ENCODE measurements around the gene DDIAS. TPM values are rescaled to one million over a fixed set of nuclear protein-coding genes. Genes with fewer than 3 reads are reported as not detected.
"Not testable (repeated sequence)": the region's sequence is repeated elsewhere in the genome, so short reads cannot be mapped to it uniquely, and the experiment has no call there.

DDIAS gene
- total and polyA plus RNA-seq, 11 donors, result 0.08 to 3.5 (median 0.58) TPM; not detected in 1

- DNase-seq (no peak), ATAC-seq (no peak)
- no peak overlapping the region for H3K27ac ChIP-seq
- no peaks in the 10 kb centered on the region for H3K27me3 ChIP-seq
- no peaks in the 10 kb centered on the region for H3K36me3 ChIP-seq
- intact Hi-C loops (cut with DNase I), result no loop called here
- no peak overlapping the region for H3K4me3 ChIP-seq
- no peak for TF ChIP-seq POLR2A (IDR thresholded peaks at IDR 0.05)
- TF ChIP-seq CTCF (IDR thresholded peaks at IDR 0.05), result no peak
- H3K4me1 ChIP-seq, result no peaks in the 10 kb centered on the region
- peaks cover 0 to 17% (median 0%) of the 10 kb centered on the region in 12 donors for H3K9me3 ChIP-seq
Observed at GRCh38 chr11:82949352-82949751, 47.8 kb downstream of the DDIAS start.

DNA sequence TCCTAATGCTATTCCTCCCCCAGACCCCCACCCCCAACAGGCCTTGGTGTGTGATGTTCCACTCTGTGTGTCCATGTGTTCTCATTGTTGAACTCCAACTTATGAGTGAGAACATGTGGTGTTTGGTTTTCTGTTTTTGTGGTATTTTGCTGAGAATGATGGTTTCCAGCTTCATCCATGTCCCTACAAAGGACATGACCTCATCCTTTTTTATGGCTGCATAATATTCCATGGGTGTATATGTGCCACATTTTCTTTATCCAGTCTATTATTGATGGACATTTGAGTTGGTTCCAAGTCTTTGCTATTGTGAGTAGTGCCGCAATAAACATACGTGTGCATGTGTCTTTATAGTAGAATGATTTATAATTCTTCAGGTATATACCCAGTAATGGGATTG lies 49.0 kb downstream of the DDIAS start:
- H3K36me3 ChIP-seq; H3K4me1 ChIP-seq; ATAC-seq; intact Hi-C loops (cut with DNase I); H3K4me3 ChIP-seq; DNase-seq; H3K27ac ChIP-seq; H3K27me3 ChIP-seq: not testable (repeated sequence)
- peaks cover 0 to 17% (median 0%) of the 10 kb centered on the region in 12 donors for H3K9me3 ChIP-seq
- 95 to 98% (median 96%) methylated on average over 2 of the region's 2 CpGs for WGBS, 4 donors

GRCh38 chr11:82955736-82956453 lies 54.4 kb downstream of the DDIAS start:
- WGBS, 4 donors, result 52 to 63% (median 60%) methylated on average over 6 to 9 of the region's 9 CpGs
- DNase-seq, result peak in 2 of 5 donors; percentile 25 to 65
- not testable (repeated sequence) for H3K27ac ChIP-seq

DNA sequence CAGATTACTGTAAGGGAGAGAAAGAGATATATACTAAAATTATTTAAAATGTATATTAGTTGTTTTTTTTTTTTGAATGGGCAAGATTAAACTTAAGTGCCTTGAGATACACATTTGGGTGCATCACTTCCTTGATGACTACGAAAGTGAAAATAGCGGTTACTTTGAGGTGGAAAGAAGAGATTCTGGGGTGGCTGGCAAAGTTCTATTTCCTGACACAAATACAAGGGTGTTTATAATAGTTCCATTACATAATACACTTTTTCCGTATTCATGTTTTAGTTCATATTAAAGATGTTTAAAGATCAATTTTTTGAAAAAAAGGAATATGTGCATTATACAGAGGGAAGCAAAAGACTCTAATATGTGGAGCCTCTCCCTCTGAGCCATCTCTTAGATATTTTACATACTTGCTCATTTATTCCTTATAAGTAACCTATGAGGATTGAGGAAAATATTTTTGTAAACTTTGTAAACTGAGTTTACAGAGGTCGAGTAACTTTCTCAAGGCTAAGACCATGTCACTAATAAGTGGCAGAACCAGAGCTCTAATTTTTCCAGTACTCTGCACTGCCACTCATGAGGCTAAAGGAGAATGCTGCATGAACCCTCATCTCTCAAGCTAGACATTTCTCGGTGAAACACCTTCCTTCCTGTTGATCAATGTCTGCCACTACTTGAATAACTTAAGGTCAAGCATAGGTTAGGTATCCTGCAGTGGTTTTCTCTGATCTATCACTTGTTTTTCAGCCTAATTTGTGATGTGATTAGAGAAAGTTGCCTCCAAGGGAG lies 58.6 kb downstream of the DDIAS start:
- DNase-seq (no peak), ATAC-seq (no peak)
- 61 to 69% (median 65%) methylated on average over 5 of the region's 5 CpGs for WGBS, 4 donors
- H3K4me3 ChIP-seq, result no peak overlapping the region
- peak overlapping the region in 1 of 12 donors; percentile 54 for H3K27ac ChIP-seq
- TF ChIP-seq POLR2A (IDR thresholded peaks at IDR 0.05), result no peak
- no peak for TF ChIP-seq CTCF (IDR thresholded peaks at IDR 0.05)
- intact Hi-C loops (cut with DNase I), result no loop called here
- H3K9me3 ChIP-seq, result peaks cover 0 to 4% (median 0%) of the 10 kb centered on the region in 12 donors
- H3K36me3 ChIP-seq, result no peaks in the 10 kb centered on the region
- peaks cover 0 to 3% (median 0%) of the 10 kb centered on the region in 12 donors for H3K4me1 ChIP-seq
- no peaks in the 10 kb centered on the region for H3K27me3 ChIP-seq

More at GRCh38 chr11:82955736-82956453, 54.4 kb downstream of the DDIAS start:
- peaks cover 0 to 14% (median 0%) of the 10 kb centered on the region in 12 donors for H3K9me3 ChIP-seq
- ATAC-seq; H3K27me3 ChIP-seq; H3K4me3 ChIP-seq; intact Hi-C loops (cut with DNase I); H3K36me3 ChIP-seq; H3K4me1 ChIP-seq: not testable (repeated sequence)

DNA sequence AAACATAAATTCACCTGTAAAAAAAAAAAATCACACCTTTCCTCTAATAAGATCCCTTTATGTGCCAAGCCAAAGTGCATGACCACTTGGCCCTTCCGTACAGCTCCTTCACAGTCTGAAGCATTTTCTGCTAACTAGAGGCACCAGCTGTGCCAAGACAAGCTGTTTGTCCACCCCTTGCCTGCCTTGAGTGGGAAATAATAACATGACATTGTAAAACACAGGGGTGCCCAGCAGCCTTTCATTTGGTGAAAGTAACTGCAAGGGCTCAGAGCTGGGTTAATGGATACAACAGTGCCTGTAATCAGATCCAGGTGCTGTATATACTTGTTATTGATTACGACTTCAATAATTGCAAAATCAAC lies 59.2 kb downstream of the DDIAS start:
- peaks cover 0 to 3% (median 0%) of the 10 kb centered on the region in 12 donors for H3K4me1 ChIP-seq
- DNase-seq (no peak), ATAC-seq (no peak)
- H3K36me3 ChIP-seq, result no peaks in the 10 kb centered on the region
- H3K9me3 ChIP-seq, result peaks cover 0 to 4% (median 0%) of the 10 kb centered on the region in 12 donors
- peak overlapping the region in 1 of 12 donors; percentile 54 for H3K27ac ChIP-seq
- no peak for TF ChIP-seq CTCF (IDR thresholded peaks at IDR 0.05)
- no peak for TF ChIP-seq POLR2A (IDR thresholded peaks at IDR 0.05)
- 79 to 90% (median 84%) methylated on average over 2 of the region's 2 CpGs for WGBS, 4 donors
- no peak overlapping the region for H3K4me3 ChIP-seq
- H3K27me3 ChIP-seq, result no peaks in the 10 kb centered on the region
- intact Hi-C loops (cut with DNase I), result no loop called here

- H3K36me3 ChIP-seq; H3K27me3 ChIP-seq; H3K4me3 ChIP-seq; intact Hi-C loops (cut with DNase I); ATAC-seq; H3K9me3 ChIP-seq; H3K27ac ChIP-seq; DNase-seq; H3K4me1 ChIP-seq: not testable (repeated sequence)
Observed at GRCh38 chr11:82962021-82962420, 60.5 kb downstream of the DDIAS start.

All from heart left ventricle (tissue), 16 donors.